NCI-H510A (cell line): Measurements from ENCODE around the gene CNGA2.
A peak's percentile ranks its signal among the peaks of the same experiment; 100 is the strongest.

ENCODE experiments used
- DNase-seq: peaks from one replicate; lab custom pipeline; 2025; lab: John Stamatoyannopoulos, UW

The CNGA2 gene

GRCh38 chrX:151711787-151712186, 22.8 kb upstream of the CNGA2 start:
- DNase-seq: no peak

- no peak for DNase-seq
Observed at GRCh38 chrX:151712253-151712652, 22.3 kb upstream of the CNGA2 start.

- DNase-seq: no peak
Observed at GRCh38 chrX:151713849-151714248, 20.7 kb upstream of the CNGA2 start.

- no peak for DNase-seq
Observed at GRCh38 chrX:151714362-151714761, 20.2 kb upstream of the CNGA2 start.

GRCh38 chrX:151715752-151716151, 18.8 kb upstream of the CNGA2 start, which contains the start of gene FATE1:
Gene FATE1, plus strand, starts transcription at chrX:151716035. Its CDS starts 85 bp downstream, at chrX:151716120.
- DNase-seq: no peak

GRCh38 chrX:151722241-151722846, 12.2 kb upstream of the CNGA2 start:
- peak; percentile 2 for DNase-seq

- no peak for DNase-seq
Observed at GRCh38 chrX:151723156-151723760, 11.3 kb upstream of the CNGA2 start.

- DNase-seq: no peak
Observed at GRCh38 chrX:151724563-151725337, 9.8 kb upstream of the CNGA2 start.

- no peak for DNase-seq
Observed at GRCh38 chrX:151725338-151725614, 9.3 kb upstream of the CNGA2 start.

GRCh38 chrX:151726751-151727150, 7.8 kb upstream of the CNGA2 start:
- no peak for DNase-seq

GRCh38 chrX:151727346-151727745, 7.2 kb upstream of the CNGA2 start:
- DNase-seq: no peak

GRCh38 chrX:151729056-151729725, 5.4 kb upstream of the CNGA2 start:
- DNase-seq: no peak

GRCh38 chrX:151735219-151735618, 673 bp downstream of the CNGA2 start:
- no peak for DNase-seq

GRCh38 chrX:151736685-151737084, 2.1 kb downstream of the CNGA2 start:
- no peak for DNase-seq

GRCh38 chrX:151737494-151737893, 2.9 kb downstream of the CNGA2 start:
- no peak for DNase-seq

- no peak for DNase-seq
Observed at GRCh38 chrX:151738751-151739150, 4.2 kb downstream of the CNGA2 start.

GRCh38 chrX:151741606-151742005, 7.1 kb downstream of the CNGA2 start:
- DNase-seq: no peak

- DNase-seq: no peak
Observed at GRCh38 chrX:151742311-151742710, 7.8 kb downstream of the CNGA2 start.

- no peak for DNase-seq
Observed at GRCh38 chrX:151743651-151744470, 9.3 kb downstream of the CNGA2 start.

- DNase-seq: no peak
Observed at GRCh38 chrX:151745651-151746050, 11.1 kb downstream of the CNGA2 start.

- DNase-seq: no peak
Observed at GRCh38 chrX:151746502-151746901, 12.0 kb downstream of the CNGA2 start.

GRCh38 chrX:151750511-151750910, 16.0 kb downstream of the CNGA2 start:
- no peak for DNase-seq
